Measurements from ENCODE around the gene CGNL1. TPM values are rescaled to one million over a fixed set of nuclear protein-coding genes. Genes with fewer than 3 reads are reported as not detected.

CGNL1 gene
- total RNA-seq, 2 donors from 2014 or later: not detected

DNA sequence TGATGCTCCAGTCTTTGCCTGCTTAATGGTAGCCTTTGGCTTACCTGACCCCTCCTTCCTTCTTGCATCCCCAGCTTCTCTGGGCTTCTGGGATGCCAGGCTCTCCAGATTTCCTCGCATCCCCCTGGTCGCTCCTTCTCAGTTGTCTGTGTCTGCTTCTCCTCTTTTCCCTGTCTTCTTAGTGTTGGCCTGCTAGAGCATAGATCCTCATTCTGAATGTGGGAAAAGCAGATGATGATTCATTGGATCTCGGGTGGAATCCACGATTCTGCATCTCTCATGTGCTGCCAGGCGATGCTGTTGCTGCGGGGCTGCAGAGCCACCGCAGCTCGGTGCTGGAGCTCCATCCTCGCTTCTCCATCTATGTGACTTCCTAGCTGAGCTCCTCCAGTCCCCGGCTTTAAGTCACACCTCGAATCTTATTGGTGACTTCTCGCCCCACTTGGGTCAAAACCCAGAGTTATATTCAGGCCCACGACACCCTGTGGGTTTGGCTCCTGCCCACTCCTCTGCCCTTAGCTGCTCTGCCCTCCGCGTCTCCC lies 47.4 kb downstream of the CGNL1 start:
- DNase-seq (no peak), ATAC-seq (no peak)
- Mint-ChIP-seq H3K27ac (no peak overlapping the region), H3K4me3 (no peak overlapping the region), H3K36me3 (ENCODE audit: low read depth) (no peaks in the 10 kb centered on the region), H3K4me1 (no peaks in the 10 kb centered on the region), H3K27me3 (peaks cover 43% of the 10 kb centered on the region)
- no peaks in the 10 kb centered on the region for H3K9me3 ChIP-seq (ENCODE audit: control insufficient read depth, low read length, poor library complexity, severe bottlenecking)

DNA sequence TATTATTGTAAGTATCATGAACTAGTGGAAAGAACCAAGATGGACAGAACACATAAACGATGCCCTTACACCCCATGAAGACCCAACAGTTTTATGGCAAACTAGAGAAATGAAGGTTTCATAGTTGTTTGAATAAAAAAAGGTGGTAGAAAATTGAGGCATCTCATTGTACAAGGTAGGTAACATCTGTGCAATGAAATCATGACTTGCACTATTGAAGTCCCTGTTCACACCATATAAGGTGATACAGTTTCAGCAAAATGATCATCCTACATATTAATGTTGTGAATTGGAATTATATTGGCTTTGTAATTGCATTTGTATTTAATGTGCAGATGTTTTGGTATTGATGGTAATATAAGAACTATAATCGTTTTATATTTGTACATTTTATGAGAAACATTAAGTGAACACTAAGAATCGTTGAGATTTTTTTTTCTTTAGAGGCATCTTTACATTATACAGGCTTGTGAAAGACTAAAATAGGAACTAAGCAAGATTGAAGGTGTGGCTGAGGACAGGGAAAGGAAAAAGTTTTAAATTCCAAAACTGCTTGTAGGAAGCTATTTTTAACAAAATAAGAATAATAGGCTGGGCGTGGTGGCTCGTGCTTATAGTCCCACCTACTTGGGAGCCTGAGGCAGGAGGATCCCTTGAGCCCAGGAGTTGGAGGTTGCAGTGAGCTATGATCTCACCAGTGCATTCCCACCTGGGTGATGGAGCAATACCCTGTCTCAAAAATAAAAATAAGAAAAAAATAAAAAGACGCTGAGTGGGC lies 48.5 kb downstream of the CGNL1 start:
- H3K4me3 Mint-ChIP-seq: no peak overlapping the region
- peaks cover 43% of the 10 kb centered on the region for H3K27me3 Mint-ChIP-seq
- no peaks in the 10 kb centered on the region for H3K9me3 ChIP-seq (ENCODE audit: control insufficient read depth, low read length, poor library complexity, severe bottlenecking)
- H3K27ac Mint-ChIP-seq: no peak overlapping the region
- ATAC-seq: no peak
- H3K36me3 Mint-ChIP-seq (ENCODE audit: low read depth): no peaks in the 10 kb centered on the region
- no peaks in the 10 kb centered on the region for H3K4me1 Mint-ChIP-seq
- no peak for DNase-seq

DNA sequence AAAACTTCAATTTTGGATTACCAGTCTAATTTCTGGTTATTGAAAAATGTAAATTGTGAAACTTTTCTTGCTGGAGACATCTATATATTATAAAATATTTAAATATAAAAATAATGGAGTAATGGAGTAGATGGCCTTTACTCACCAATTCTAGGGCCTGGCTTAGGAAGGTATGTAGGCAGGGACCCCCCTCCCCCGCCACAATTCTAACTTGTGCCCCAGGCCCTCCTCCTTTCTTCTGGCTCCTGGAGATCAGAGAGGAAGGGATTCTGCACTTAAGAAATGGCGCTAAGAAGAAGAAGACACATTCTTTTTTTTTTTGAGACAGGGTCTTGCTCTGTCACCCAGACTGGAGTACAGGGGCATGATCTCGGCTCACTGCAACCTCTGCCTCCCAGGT lies 49.5 kb downstream of the CGNL1 start:
- Mint-ChIP-seq H3K36me3 (ENCODE audit: low read depth) (no peaks in the 10 kb centered on the region), H3K27ac (no peak overlapping the region), H3K4me3 (no peak overlapping the region), H3K27me3 (peaks cover 43% of the 10 kb centered on the region), H3K4me1 (no peaks in the 10 kb centered on the region)
- H3K9me3 ChIP-seq (ENCODE audit: control insufficient read depth, low read length, poor library complexity, severe bottlenecking): no peaks in the 10 kb centered on the region
- no peak for DNase-seq
- no peak for ATAC-seq

- Mint-ChIP-seq H3K4me1 (no peaks in the 10 kb centered on the region), H3K36me3 (ENCODE audit: low read depth) (no peaks in the 10 kb centered on the region), H3K27ac (no peak overlapping the region), H3K4me3 (no peak overlapping the region), H3K27me3 (peaks cover 44% of the 10 kb centered on the region)
- ATAC-seq (no peak), DNase-seq (no peak)
- no peaks in the 10 kb centered on the region for H3K9me3 ChIP-seq (ENCODE audit: control insufficient read depth, low read length, poor library complexity, severe bottlenecking)
Measured at GRCh38 chr15:57427367-57427821, 51.1 kb downstream of the CGNL1 start.

GRCh38 chr15:57432141-57432741 lies 55.9 kb downstream of the CGNL1 start:
- Mint-ChIP-seq H3K36me3 (ENCODE audit: low read depth) (peaks cover 2% of the 10 kb centered on the region), H3K4me3 (no peak overlapping the region), H3K4me1 (no peaks in the 10 kb centered on the region), H3K27me3 (peaks cover 59% of the 10 kb centered on the region), H3K27ac (no peak overlapping the region)
- DNase-seq (no peak), ATAC-seq (no peak)
- H3K9me3 ChIP-seq (ENCODE audit: control insufficient read depth, low read length, poor library complexity, severe bottlenecking): no peaks in the 10 kb centered on the region

DNA sequence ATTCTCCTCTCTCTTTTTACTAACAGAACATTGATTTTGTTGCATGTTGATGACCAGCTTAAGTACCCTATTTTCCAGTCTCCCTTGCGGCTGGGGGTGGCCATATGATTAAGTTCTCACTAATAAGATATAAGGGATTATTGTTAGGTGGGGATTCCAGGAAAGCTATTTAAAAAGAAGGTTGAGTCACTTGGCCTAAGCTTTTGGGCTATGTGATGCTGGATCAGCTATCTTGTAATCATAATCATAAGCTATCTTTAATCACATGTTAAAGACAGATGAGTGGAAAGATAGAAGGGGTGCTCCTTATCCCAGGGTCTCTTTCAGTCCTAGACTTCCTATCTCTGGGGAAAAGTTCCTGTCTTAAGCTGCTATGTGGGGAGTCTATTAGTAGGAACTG lies 59.9 kb downstream of the CGNL1 start:
- Mint-ChIP-seq H3K4me3 (no peak overlapping the region), H3K27ac (no peak overlapping the region), H3K36me3 (ENCODE audit: low read depth) (peaks cover 2% of the 10 kb centered on the region), H3K4me1 (no peaks in the 10 kb centered on the region), H3K27me3 (peaks cover 54% of the 10 kb centered on the region)
- ATAC-seq (no peak), DNase-seq (no peak)
- H3K9me3 ChIP-seq (ENCODE audit: control insufficient read depth, low read length, poor library complexity, severe bottlenecking): no peaks in the 10 kb centered on the region

DNA sequence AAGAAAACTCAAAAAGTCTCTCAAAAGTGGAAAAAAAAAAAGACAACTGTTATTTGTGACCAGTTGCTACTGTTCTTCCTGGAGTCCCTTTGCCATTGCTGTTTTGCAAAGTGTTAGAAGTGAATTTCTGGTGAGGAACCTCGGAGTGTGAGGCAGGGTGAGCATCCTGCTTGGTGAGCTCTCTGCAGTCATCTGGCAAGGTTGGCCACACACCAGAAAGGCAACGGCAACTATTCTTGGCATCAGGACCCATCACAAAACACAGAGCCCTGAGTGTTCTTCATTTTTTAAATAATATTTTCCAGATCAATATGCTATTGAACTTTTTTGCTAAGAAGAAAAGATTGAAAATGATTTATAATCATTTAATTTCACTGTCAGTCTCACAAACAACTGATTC lies 60.7 kb downstream of the CGNL1 start:
- Mint-ChIP-seq H3K4me3 (no peak overlapping the region), H3K27ac (no peak overlapping the region)

DNA sequence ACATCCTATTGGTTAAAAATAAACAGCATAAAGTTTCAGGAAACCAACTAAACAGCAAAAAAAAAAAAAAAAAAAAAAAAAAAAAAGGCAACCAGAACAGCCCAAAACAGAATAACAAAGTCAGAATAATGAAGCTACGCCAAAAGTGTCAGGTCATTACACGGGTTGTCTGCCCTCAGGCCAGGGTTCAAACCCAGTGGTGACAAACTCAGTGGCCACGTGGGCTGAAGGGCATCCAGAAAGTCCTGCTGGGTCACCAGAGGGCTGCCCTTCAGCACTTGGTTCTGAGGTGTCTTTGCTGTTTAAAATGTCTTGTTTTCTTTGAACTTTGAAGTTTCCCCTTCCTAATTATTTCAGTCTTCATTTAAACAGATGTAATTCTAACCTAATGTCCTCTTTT lies 61.3 kb downstream of the CGNL1 start:
- ATAC-seq (no peak), DNase-seq (no peak)
- no peak overlapping the region for H3K27ac Mint-ChIP-seq
- peaks cover 42% of the 10 kb centered on the region for H3K27me3 Mint-ChIP-seq
- H3K9me3 ChIP-seq (ENCODE audit: control insufficient read depth, low read length, poor library complexity, severe bottlenecking): no peaks in the 10 kb centered on the region
- no peaks in the 10 kb centered on the region for H3K4me1 Mint-ChIP-seq
- peaks cover 2% of the 10 kb centered on the region for H3K36me3 Mint-ChIP-seq (ENCODE audit: low read depth)
- no peak overlapping the region for H3K4me3 Mint-ChIP-seq

More for the DNA sequence above, 60.7 kb downstream of the CGNL1 start:
- DNase-seq (no peak), ATAC-seq (no peak)
- H3K9me3 ChIP-seq (ENCODE audit: control insufficient read depth, low read length, poor library complexity, severe bottlenecking): no peaks in the 10 kb centered on the region
- Mint-ChIP-seq H3K36me3 (ENCODE audit: low read depth) (peaks cover 2% of the 10 kb centered on the region), H3K27me3 (peaks cover 48% of the 10 kb centered on the region), H3K4me1 (no peaks in the 10 kb centered on the region)

DNA sequence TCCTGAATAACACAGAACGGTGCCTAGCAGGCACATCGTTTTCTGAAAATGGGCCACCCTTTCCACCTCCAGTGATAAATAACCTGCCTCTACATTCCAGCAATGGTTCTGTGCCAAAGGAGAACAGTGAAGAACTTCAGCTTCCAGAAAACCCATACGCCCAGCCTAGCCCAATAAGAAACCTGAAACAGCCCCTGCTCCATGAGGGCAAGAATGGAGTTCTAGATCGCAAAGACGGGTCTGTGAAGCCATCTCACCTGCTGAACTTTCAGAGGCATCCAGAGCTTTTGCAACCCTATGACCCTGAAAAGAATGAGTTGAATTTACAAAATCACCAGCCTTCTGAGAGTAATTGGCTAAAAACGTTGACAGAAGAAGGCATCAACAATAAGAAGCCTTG lies 61.9 kb downstream of the CGNL1 start:
- Mint-ChIP-seq H3K4me1 (no peaks in the 10 kb centered on the region), H3K27ac (no peak overlapping the region), H3K27me3 (peaks cover 40% of the 10 kb centered on the region), H3K36me3 (ENCODE audit: low read depth) (peaks cover 2% of the 10 kb centered on the region), H3K4me3 (no peak overlapping the region)
- DNase-seq (no peak), ATAC-seq (no peak)
- no peaks in the 10 kb centered on the region for H3K9me3 ChIP-seq (ENCODE audit: control insufficient read depth, low read length, poor library complexity, severe bottlenecking)

DNA sequence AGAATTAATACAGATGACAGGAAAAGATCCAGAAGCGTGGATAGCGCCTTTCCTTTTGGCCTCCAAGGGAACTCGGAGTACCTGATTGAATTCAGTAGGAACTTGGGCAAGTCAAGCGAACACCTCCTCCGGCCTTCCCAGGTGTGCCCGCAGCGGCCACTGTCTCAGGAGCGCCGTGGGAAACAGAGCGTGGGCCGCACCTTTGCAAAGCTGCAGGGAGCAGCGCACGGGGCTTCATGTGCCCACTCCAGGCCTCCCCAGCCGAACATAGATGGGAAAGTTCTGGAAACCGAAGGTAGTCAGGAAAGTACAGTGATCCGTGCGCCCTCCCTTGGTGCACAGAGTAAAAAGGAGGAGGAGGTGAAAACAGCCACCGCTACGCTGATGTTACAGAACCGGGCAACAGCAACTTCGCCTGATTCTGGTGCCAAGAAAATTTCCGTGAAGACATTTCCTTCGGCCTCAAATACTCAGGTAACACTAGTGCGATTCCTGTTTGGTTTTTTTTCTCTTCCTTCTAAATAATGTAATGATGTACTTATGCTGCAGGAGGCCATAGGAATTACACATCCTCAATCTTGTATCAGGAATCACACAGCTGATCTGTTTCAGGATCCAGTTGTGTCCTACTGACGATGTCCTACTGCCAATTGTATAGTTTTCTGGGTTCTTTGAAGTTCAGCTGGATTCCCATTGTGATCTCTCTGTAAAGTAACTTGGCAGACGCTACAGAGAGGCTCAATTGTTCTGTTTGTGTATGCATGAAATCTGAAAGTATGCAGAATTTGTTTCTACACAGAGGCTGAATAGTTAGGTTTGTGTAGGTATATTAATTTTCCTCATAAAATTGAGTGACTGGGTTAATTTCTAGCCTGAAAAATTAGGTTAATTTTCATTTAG lies 63.1 kb downstream of the CGNL1 start:
- H3K4me1 Mint-ChIP-seq: no peaks in the 10 kb centered on the region

DNA sequence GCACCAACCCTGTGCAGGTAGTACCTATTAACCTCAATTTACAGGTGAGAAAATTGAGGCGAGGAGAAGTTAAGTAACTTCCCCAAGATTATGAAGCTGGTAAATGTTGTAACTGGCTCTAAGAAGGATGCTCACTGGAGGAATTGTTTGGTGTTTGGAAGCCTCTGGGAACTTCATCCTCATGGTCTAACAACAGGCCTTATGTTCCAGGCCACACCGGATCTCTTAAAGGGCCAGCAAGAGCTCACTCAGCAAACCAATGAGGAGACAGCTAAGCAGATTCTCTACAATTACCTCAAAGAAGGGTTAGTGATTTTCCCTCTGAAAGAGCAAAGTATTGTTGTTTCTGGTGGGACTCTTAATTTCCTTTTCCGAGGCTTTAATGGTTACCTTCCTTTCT lies 63.9 kb downstream of the CGNL1 start:
- H3K36me3 Mint-ChIP-seq (ENCODE audit: low read depth): no peaks in the 10 kb centered on the region
- ATAC-seq (no peak), DNase-seq (no peak)
- H3K4me3 Mint-ChIP-seq: no peak overlapping the region
- H3K4me1 Mint-ChIP-seq: no peaks in the 10 kb centered on the region
- H3K27me3 Mint-ChIP-seq: peaks cover 27% of the 10 kb centered on the region
- no peaks in the 10 kb centered on the region for H3K9me3 ChIP-seq (ENCODE audit: control insufficient read depth, low read length, poor library complexity, severe bottlenecking)
- H3K27ac Mint-ChIP-seq: no peak overlapping the region

More for the DNA sequence above, 63.1 kb downstream of the CGNL1 start:
- no peak for DNase-seq
- no peak overlapping the region for H3K4me3 Mint-ChIP-seq
- no peaks in the 10 kb centered on the region for H3K9me3 ChIP-seq (ENCODE audit: control insufficient read depth, low read length, poor library complexity, severe bottlenecking)
- H3K36me3 Mint-ChIP-seq (ENCODE audit: low read depth): no peaks in the 10 kb centered on the region
- peaks cover 33% of the 10 kb centered on the region for H3K27me3 Mint-ChIP-seq
- ATAC-seq: no peak
- no peak overlapping the region for H3K27ac Mint-ChIP-seq

- no peaks in the 10 kb centered on the region for H3K4me1 Mint-ChIP-seq
- no peaks in the 10 kb centered on the region for H3K36me3 Mint-ChIP-seq (ENCODE audit: low read depth)
- ATAC-seq (no peak), DNase-seq (no peak)
- no peak overlapping the region for H3K27ac Mint-ChIP-seq
- no peak overlapping the region for H3K4me3 Mint-ChIP-seq
- peaks cover 29% of the 10 kb centered on the region for H3K27me3 Mint-ChIP-seq
- no peaks in the 10 kb centered on the region for H3K9me3 ChIP-seq (ENCODE audit: control insufficient read depth, low read length, poor library complexity, severe bottlenecking)
Measured at GRCh38 chr15:57440799-57441198, 64.5 kb downstream of the CGNL1 start.

DNA sequence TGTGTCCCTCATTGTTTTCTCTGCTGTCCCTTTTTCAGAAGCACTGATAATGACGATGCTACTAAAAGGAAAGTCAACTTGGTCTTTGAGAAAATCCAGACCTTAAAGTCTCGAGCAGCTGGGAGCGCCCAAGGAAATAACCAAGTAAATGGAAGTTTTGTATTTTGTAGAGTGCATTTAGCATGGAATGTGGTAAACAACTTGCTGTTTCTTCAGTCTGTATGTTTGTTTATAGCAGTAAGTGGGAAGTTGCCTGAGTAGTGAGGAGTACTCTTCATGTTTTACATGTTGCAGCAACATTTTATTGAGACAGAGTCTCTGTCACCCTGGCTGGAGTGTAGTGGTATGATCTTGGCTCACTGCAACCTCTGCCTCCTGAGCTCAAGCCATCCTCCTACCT lies 66.0 kb downstream of the CGNL1 start:
- H3K4me1 Mint-ChIP-seq: no peaks in the 10 kb centered on the region
- DNase-seq (no peak), ATAC-seq (no peak)
- no peaks in the 10 kb centered on the region for H3K9me3 ChIP-seq (ENCODE audit: control insufficient read depth, low read length, poor library complexity, severe bottlenecking)
- H3K4me3 Mint-ChIP-seq: no peak overlapping the region
- peaks cover 22% of the 10 kb centered on the region for H3K27me3 Mint-ChIP-seq
- no peaks in the 10 kb centered on the region for H3K36me3 Mint-ChIP-seq (ENCODE audit: low read depth)
- no peak overlapping the region for H3K27ac Mint-ChIP-seq
